ENCODE results near the gene PLXNA3. TPM values are rescaled to one million over a fixed set of nuclear protein-coding genes. Genes with fewer than 3 reads are reported as not detected.

PLXNA3 gene
- total and polyA plus RNA-seq, 10 of the 15 experiments (the other 5 are each of a cell fraction or from before 2014, with no cell fraction given), result 0.26 to 26.8 (median 3.4) TPM

DNA sequence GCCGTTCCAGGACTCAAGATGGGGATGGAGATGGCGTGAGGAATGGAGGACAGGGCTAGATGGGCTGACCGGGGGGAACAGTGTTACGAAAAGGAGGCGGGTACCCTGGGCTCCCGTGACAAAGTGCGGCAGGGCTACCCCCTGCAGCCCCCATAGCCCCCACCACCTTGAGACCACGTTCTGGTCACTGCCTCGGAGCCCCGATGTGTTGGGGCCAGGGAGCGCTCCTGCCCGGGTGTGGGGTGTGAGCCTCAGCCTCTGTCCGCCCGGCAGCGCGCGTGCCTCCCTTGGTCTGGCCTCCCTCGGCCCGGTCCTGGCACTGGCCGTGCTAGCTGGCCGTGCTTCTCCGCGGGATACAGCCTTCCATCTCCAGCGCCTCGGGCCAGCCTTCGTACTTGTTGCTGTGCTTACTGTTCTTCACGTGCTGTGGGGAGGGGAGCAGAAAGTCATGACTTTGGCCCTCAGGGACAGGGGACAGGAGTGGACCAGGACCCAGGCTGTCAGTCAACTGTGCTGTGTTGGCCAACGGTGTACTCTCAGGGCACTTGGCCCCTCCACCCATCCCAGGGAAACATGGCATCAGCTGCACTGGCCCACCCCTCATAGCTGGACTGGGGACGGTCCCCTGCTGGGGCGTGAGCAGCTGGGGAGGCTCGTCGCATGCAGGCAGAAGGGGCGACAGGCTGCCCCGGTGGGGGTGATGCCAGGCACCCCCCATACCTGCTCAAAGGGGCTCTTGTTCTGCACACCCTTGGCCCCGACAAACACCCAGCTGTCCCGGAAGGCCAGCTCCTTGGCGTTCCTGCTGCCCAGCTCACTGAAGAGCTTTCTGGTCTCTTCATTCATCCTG lies 48.6 kb downstream of the PLXNA3 start:
- Histone ChIP-seq H3K9ac (ENCODE audit: control insufficient read depth, insufficient read depth, low read length) (no peak overlapping the region), H3K27me3 (replicated peaks in 1 of 2; ENCODE audit: control insufficient read depth in 2 of 2, insufficient read depth in 2 of 2, low read length in 1 of 2) (no peaks in the 10 kb centered on the region), H3K36me3 (ENCODE audit: control insufficient read depth in 2 of 2, insufficient read depth in 2 of 2, low read length in 1 of 2) (no peaks in the 10 kb centered on the region), H3K4me2 (ENCODE audit: control insufficient read depth, insufficient read depth) (no peak overlapping the region), H3K4me3 (no peak overlapping the region), H3K9me3 (replicated peaks; ENCODE audit: control insufficient read depth, insufficient read depth, low read length) (no peaks in the 10 kb centered on the region; the same call in 2 of the 3 replicates), H3K4me1 (ENCODE audit: control insufficient read depth, insufficient read depth, low read length) (no peaks in the 10 kb centered on the region), H3K79me2 (ENCODE audit: control insufficient read depth, insufficient read depth, low read length) (no peaks in the 10 kb centered on the region), H2AFZ (ENCODE audit: control insufficient read depth, low read depth, low read length) (no peak overlapping the region), H3K27ac (ENCODE audit: control insufficient read depth, insufficient read depth) (no peak overlapping the region), H4K20me1 (ENCODE audit: control insufficient read depth, insufficient read depth) (no peaks in the 10 kb centered on the region)
- in situ Hi-C loops (cut with MboI), result no loop called here
- ATAC-seq (no peak), DNase-seq (ENCODE audit: low read depth, low spot score) (no peak), FAIRE-seq (no peak)
- ChIA-PET CTCF (no interaction called here), POLR2A (no interaction called here), SMC1A (ENCODE audit: uncharacterized antibody, unreplicated experiment) (no interaction called here), RAD21 (ENCODE audit: unreplicated experiment) (no interaction called here)
- TF ChIP-seq ATF7 (IDR thresholded peaks at IDR 0.05; ENCODE audit: low read depth) (no peak), PKNOX1 (IDR thresholded peaks at IDR 0.05) (no peak), BHLHE40 (IDR thresholded peaks at IDR 0.05; ENCODE audit: borderline replicate concordance in 1 of 2, low read depth in 2 of 2, low read length in 1 of 2) (no peak), ATF2 (IDR thresholded peaks at IDR 0.05; ENCODE audit: low read length) (no peak), SREBF1 (IDR thresholded peaks at IDR 0.05; ENCODE audit: low read length) (no peak), MYB (IDR thresholded peaks at IDR 0.05; ENCODE audit: borderline replicate concordance, low read depth, low read length) (no peak), CREB1 (IDR thresholded peaks at IDR 0.05; ENCODE audit: low read depth) (no peak), NR2C1 (IDR thresholded peaks at IDR 0.05) (no peak)
- BruUV-seq (replicated peaks), result no TSS peak
- WGBS (ENCODE audit: insufficient coverage, insufficient replicate concordance, low lambda C conversion rate, missing lambda C conversion rate), result 69% methylated on average over 29 of the region's 37 CpGs
- intact Hi-C loops (cut with micrococcal nuclease; ENCODE audit: unreplicated experiment), result no loop called here
